KG1 (cell line): ENCODE measurements around the gene APOL3.
A peak's percentile ranks its signal among the peaks of the same experiment; 100 is the strongest.
"Not testable (repeated sequence)": the region's sequence is repeated elsewhere in the genome, so short reads cannot be mapped to it uniquely, and the experiment has no call there.

ENCODE experiments used
- DNase-seq: peaks from one replicate; lab custom pipeline; 2025; lab: John Stamatoyannopoulos, UW

Gene APOL3

GRCh38 chr22:36134182-36134581 is 26.4 kb downstream of the APOL3 start:
- no peak for DNase-seq

GRCh38 chr22:36131907-36132306 is 28.6 kb downstream of the APOL3 start:
- DNase-seq: no peak

- DNase-seq: no peak
Observed at GRCh38 chr22:36129486-36130388, 30.8 kb downstream of the APOL3 start.

GRCh38 chr22:36129071-36129470 is 31.5 kb downstream of the APOL3 start:
- no peak for DNase-seq

- DNase-seq: no peak
Observed at GRCh38 chr22:36125994-36126531, 34.5 kb downstream of the APOL3 start.

GRCh38 chr22:36125434-36125833 is 35.1 kb downstream of the APOL3 start:
- no peak for DNase-seq

- no peak for DNase-seq
Observed at GRCh38 chr22:36124666-36125065, 35.9 kb downstream of the APOL3 start.

- peak; percentile 93 for DNase-seq
Observed at GRCh38 chr22:36123673-36124630, 36.6 kb downstream of the APOL3 start.

- not testable (repeated sequence) for DNase-seq
Observed at GRCh38 chr22:36120621-36121351, 39.8 kb downstream of the APOL3 start.

- DNase-seq: no peak
Observed at GRCh38 chr22:36117053-36117554, 43.5 kb downstream of the APOL3 start.

- DNase-seq: no peak
Observed at GRCh38 chr22:36116127-36116526, 44.4 kb downstream of the APOL3 start.

- no peak for DNase-seq
Observed at GRCh38 chr22:36113121-36113520, 47.4 kb downstream of the APOL3 start.

GRCh38 chr22:36111316-36111715 is 49.2 kb downstream of the APOL3 start:
- no peak for DNase-seq

- DNase-seq: no peak
Observed at GRCh38 chr22:36110306-36110881, 50.2 kb downstream of the APOL3 start.

GRCh38 chr22:36107436-36107835 is 53.1 kb downstream of the APOL3 start:
- no peak for DNase-seq

GRCh38 chr22:36106910-36107309 is 53.6 kb downstream of the APOL3 start:
- no peak for DNase-seq

- DNase-seq: no peak
Observed at GRCh38 chr22:36104988-36105387, 55.6 kb downstream of the APOL3 start.

GRCh38 chr22:36104435-36104834 is 56.1 kb downstream of the APOL3 start:
- no peak for DNase-seq

- no peak for DNase-seq
Observed at GRCh38 chr22:36103891-36104290, 56.7 kb downstream of the APOL3 start.

- no peak for DNase-seq
Observed at GRCh38 chr22:36102995-36103394, 57.6 kb downstream of the APOL3 start.

- DNase-seq: no peak
Observed at GRCh38 chr22:36101756-36102155, 58.8 kb downstream of the APOL3 start.
